Gastrocnemius medialis (tissue), 4 donors: ENCODE results near the gene TPSAB1. TPM values are rescaled to one million over a fixed set of nuclear protein-coding genes. Genes with fewer than 3 reads are reported as not detected.
"Not testable (repeated sequence)": the region's sequence is repeated elsewhere in the genome, so short reads cannot be mapped to it uniquely, and the experiment has no call there.

Experiments used
- ATAC-seq, 2 donors: fragments of 150-250 bp; one replicate each; pipeline ENCODE4 v1.9.1; 2016
- DNase-seq, 2 donors: peaks; one replicate each; pipeline ENCODE4 v3.0.0-alpha.2; 2019
- H3K27ac ChIP-seq, 4 donors: fragments of 200-600 bp; sonication (generic); 1 replicate in 1 of 4; 2 replicates in 3 of 4; pipeline ENCODE4 v1.5.1; 2016 to 2018; ENCODE audit warnings: mild to moderate bottlenecking in 2 of 4, moderate library complexity in 1 of 4
- H3K27me3 ChIP-seq, 3 donors: fragments of 200-600 bp; sonication (generic) in 2 of 3; 1 replicate in 1 of 3; 2 replicates in 2 of 3; pipeline versions ENCODE4 v1.5.1 to v1.6.0; 2016 to 2019; ENCODE audit warnings: mild to moderate bottlenecking in 1 of 3, moderate library complexity in 1 of 3
- H3K36me3 ChIP-seq, 2 donors: fragments of 200-600 bp; sonication (generic) in 1 of 2; one replicate each; pipeline ENCODE4 v1.5.1; 2017 to 2018
- H3K4me1 ChIP-seq, 2 donors: fragments of 200-600 bp; sonication (generic) in 1 of 2; one replicate each; pipeline ENCODE4 v1.5.1; 2016 to 2017; ENCODE audit warnings: mild to moderate bottlenecking in 2 of 2
- H3K4me3 ChIP-seq, 4 donors: fragments of 200-600 bp; sonication (generic) in 3 of 4; 1 replicate in 1 of 4; 2 replicates in 3 of 4; pipeline ENCODE4 v1.5.1; 2016 to 2019; ENCODE audit warnings: mild to moderate bottlenecking in 2 of 4
- H3K9me3 ChIP-seq, 3 donors: fragments of 200-600 bp; sonication (generic) in 2 of 3; 1 replicate in 1 of 3; 2 replicates in 2 of 3; pipeline ENCODE4 v1.5.1; 2016 to 2019
- POLR2A ChIP-seq, 2 donors: fragments of 450-650 bp; IDR thresholded peaks; one replicate each; pipeline ENCODE4 v1.6.1; 2017; ENCODE audit warnings: antibody characterized with exemption in 2 of 2, mild to moderate bottlenecking in 2 of 2, moderate library complexity in 2 of 2
- in situ Hi-C, 4 donors: fragments of 200-750 bp; cut with MboI; loops; one replicate each; pipeline versions ENCODE4 v1.15.0 to v1.8.0; 2017; ENCODE audit warnings: low sequenced_read_pairs in 4 of 4
- intact Hi-C: fragments of 100-400 bp; cut with DNase I; formaldehyde crosslinking; loops from one replicate; pipeline ENCODE4 v1.15.1; 2023; ENCODE audit warnings: low total_unique reads
- total RNA-seq, 4 donors: library from RNA; depleted of rRNA; stranded (reverse); fragments of >200 nt; gene quantifications; one replicate each; pipeline versions ENCODE4 v1.1.0 to v1.2.3, GENCODE V29; 2016
- TF ChIP-seq, protein P1 (sequence below), 5 experiments: fragments of 450-650 bp in 3 of 5; fragments of 200-600 bp in 2 of 5; sonication (generic) in 2 of 5; IDR thresholded peaks in 4 of 5; conservative IDR thresholded peaks in 1 of 5; 1 replicate in 4 of 5; 2 replicates in 1 of 5; pipeline ENCODE4 v1.5.1; 2016 to 2019; ENCODE audit warnings: antibody characterized with exemption in 5 of 5, mild to moderate bottlenecking in 3 of 5, moderate library complexity in 3 of 5

TPSAB1 gene
- total RNA-seq, 4 donors from 2014 or later: 3.3 to 14.9 (median 7.8) TPM

DNA sequence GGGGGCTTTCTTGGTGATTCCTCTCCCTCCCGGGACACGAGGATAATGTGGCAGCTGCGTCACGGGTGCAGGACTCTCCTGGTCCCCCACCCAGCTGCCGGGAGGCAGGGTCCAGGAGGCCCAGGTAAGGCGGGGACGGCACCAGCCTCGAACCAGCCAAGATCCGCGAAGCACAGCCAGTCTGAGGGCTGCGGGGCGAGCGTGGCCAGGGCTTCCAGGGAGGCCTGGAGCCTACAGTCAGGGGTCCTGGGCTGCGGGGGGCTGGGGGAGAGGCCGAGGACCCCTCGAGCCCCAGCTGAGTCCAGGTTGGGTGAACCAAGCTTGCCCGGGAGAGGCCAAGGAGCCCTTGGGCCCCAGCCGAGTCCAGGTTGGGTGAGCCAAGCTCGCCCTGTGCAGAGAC lies 25.3 kb downstream of the TPSAB1 start:
- peaks cover 17 to 27% (median 27%) of the 10 kb centered on the region in 3 donors for H3K27me3 ChIP-seq
- in situ Hi-C loops (no loop called here), intact Hi-C loops (no loop called here)

DNA sequence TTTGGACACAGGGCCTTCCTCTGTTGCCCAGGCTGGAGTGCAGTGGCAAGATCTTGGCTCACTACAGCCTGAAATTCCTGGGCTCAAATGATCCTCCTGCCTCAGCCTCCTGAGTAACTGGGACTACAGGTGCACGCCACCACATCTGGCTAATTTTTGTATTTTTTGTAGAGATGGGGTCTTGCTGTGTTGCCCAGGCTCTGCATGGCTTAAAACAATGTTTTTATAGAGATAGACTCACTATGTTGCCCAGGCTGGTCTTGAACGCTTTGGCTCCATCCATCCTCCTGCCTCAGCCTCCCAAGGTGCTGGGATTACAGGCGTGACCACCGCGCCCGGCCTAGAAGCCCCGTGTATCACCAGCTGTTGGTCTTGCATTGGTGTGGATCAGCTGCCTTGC lies 28.9 kb downstream of the TPSAB1 start:
- intact Hi-C loops, H3K27me3 ChIP-seq, H3K9me3 ChIP-seq, DNase-seq, H3K4me3 ChIP-seq, ATAC-seq, H3K4me1 ChIP-seq, H3K27ac ChIP-seq, in situ Hi-C loops, H3K36me3 ChIP-seq: not testable (repeated sequence)

More for the DNA sequence above, 25.3 kb downstream of the TPSAB1 start:
- DNase-seq (no peak), ATAC-seq (no peak)
- no peaks in the 10 kb centered on the region for H3K9me3 ChIP-seq
- H3K36me3 ChIP-seq: no peaks in the 10 kb centered on the region
- no peaks in the 10 kb centered on the region for H3K4me1 ChIP-seq
- H3K27ac ChIP-seq: no peak overlapping the region
- TF ChIP-seq, protein P1, sequence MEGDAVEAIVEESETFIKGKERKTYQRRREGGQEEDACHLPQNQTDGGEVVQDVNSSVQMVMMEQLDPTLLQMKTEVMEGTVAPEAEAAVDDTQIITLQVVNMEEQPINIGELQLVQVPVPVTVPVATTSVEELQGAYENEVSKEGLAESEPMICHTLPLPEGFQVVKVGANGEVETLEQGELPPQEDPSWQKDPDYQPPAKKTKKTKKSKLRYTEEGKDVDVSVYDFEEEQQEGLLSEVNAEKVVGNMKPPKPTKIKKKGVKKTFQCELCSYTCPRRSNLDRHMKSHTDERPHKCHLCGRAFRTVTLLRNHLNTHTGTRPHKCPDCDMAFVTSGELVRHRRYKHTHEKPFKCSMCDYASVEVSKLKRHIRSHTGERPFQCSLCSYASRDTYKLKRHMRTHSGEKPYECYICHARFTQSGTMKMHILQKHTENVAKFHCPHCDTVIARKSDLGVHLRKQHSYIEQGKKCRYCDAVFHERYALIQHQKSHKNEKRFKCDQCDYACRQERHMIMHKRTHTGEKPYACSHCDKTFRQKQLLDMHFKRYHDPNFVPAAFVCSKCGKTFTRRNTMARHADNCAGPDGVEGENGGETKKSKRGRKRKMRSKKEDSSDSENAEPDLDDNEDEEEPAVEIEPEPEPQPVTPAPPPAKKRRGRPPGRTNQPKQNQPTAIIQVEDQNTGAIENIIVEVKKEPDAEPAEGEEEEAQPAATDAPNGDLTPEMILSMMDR (IDR thresholded peaks at IDR 0.05 in 4 of 5, conservative IDR thresholded peaks at IDR 0.05 in 1 of 5): no peak
- no peak for TF ChIP-seq POLR2A (IDR thresholded peaks at IDR 0.05)
- no peak overlapping the region for H3K4me3 ChIP-seq

DNA sequence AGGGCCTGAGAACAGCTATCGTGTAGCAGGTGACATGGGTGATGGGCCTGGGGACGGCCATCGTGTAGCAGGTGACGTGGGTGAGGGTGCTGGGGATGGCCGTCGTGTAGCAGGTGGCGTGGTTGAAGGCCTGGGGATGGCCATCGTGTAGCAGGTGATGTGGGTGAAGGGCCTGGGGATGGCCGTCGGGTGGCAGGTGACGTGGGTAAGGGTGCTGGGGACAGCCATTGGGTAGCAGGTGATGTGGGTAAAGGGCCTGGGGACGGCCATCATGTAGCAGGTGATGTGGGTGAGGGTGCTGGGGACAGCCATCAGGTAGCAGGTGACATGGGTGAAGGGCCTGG lies 30.8 kb downstream of the TPSAB1 start:
- Histone ChIP-seq H3K4me3 (no peak overlapping the region), H3K36me3 (no peaks in the 10 kb centered on the region), H3K27ac (no peak overlapping the region), H3K27me3 (peaks cover 7 to 10% (median 8%) of the 10 kb centered on the region in 3 donors), H3K9me3 (no peaks in the 10 kb centered on the region), H3K4me1 (no peaks in the 10 kb centered on the region)
- ATAC-seq (no peak), DNase-seq (no peak)
- intact Hi-C loops: no loop called here
- in situ Hi-C loops: no loop called here
- no peak for TF ChIP-seq POLR2A (IDR thresholded peaks at IDR 0.05)
- TF ChIP-seq, protein P1 (IDR thresholded peaks at IDR 0.05 in 4 of 5, conservative IDR thresholded peaks at IDR 0.05 in 1 of 5): no peak

DNA sequence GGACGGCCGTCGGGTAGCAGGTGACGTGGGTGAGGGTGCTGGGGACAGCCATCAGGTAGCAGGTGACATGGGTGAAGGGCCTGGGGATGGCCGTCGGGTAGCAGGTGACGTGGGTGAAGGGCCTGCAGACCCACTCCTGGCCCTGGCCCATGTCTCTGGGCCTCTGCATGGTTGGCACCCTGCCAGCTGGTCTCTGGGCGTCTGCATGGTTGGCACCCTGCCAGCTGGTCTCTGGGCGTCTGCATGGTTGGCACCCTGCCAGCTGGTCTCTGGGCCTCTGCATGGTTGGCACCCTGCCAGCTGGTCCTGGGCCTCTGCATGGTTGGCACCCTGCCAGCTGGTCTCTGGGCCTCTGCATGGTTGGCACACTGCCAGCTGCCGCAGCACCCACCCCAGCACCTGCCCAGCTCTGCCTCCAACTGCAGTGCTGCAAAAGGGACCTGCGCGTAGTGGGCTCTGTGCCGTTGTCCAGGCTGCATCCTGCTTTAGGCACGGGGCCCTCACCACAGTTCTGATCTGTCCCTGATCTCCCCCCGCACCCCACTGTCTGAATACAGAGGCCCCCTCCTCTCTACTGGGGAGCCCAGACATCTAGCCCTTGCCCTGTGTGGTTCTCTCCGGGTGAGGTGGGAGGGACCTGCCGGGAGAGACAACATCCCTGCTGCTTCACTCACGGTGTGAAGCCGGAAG lies 31.4 kb downstream of the TPSAB1 start:
- peaks cover 8 to 11% (median 9%) of the 10 kb centered on the region in 3 donors for H3K27me3 ChIP-seq

GRCh38 chr16:1272453-1273198 lies 32.1 kb downstream of the TPSAB1 start:
- H3K4me3 ChIP-seq: no peak overlapping the region
- ATAC-seq: no peak
- no peaks in the 10 kb centered on the region for H3K4me1 ChIP-seq
- H3K36me3 ChIP-seq: no peaks in the 10 kb centered on the region
- no peaks in the 10 kb centered on the region for H3K9me3 ChIP-seq
- peaks cover 8 to 13% (median 11%) of the 10 kb centered on the region in 3 donors for H3K27me3 ChIP-seq
- in situ Hi-C loops (no loop called here), intact Hi-C loops (no loop called here)
- TF ChIP-seq POLR2A (IDR thresholded peaks at IDR 0.05): no peak
- TF ChIP-seq, protein P1 (IDR thresholded peaks at IDR 0.05 in 4 of 5, conservative IDR thresholded peaks at IDR 0.05 in 1 of 5): no peak
- no peak overlapping the region for H3K27ac ChIP-seq
- DNase-seq: no peak

More for the DNA sequence above, 31.4 kb downstream of the TPSAB1 start:
- H3K36me3 ChIP-seq, H3K27ac ChIP-seq, intact Hi-C loops, in situ Hi-C loops, H3K4me3 ChIP-seq, H3K4me1 ChIP-seq, H3K9me3 ChIP-seq: not testable (repeated sequence)
- ATAC-seq (peak in 1 of 2 donors; percentile 36), DNase-seq (peak in 1 of 2 donors; percentile 41)
